GM12892 (cell line): Measurements from ENCODE around the gene SPON1.

Experiments used
- POLR2A ChIP-seq: IDR thresholded peaks from 2 replicates; pipeline ENCODE4 v1.6.1; 2011; ENCODE audit warnings: low read depth, low read length, control low read depth
- POLR2AphosphoS5 ChIP-seq: IDR thresholded peaks from 2 replicates; pipeline ENCODE4 v1.6.1; 2011; ENCODE audit warnings: low read depth, low read length, control low read depth

DNA sequence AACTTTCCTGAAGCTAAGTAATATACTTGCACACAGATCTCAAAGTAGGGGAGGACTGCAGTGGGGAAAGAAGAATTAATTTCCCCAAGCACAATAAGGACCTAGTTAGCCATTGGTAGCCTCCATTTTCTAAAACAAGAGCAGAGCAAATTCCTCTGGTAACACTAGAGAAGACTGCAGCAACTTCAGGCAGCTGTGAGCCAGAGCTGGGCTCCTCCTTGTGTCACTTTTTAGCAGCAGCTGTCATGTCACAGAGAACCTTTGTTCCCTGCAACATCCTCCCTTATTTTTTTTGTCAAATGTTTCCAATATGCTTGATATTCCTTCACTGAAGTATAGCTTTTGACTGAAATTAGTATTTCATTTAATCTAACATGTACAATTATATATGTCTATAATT is 342.1 kb downstream of the SPON1 start:
- TF ChIP-seq POLR2A (no peak), POLR2AphosphoS5 (no peak)
